OCI-LY1 (cell line): ENCODE data around the gene PRAC1.

Source experiments
- H2AFZ ChIP-seq: fragments of 200-600 bp; sonication (generic), shearing (Covaris generic); 2 replicates; pipeline ENCODE4 v1.6.0; 2014; ENCODE audit warnings: antibody characterized with exemption, mild to moderate bottlenecking, low read length
- H3F3A ChIP-seq: fragments of 200-600 bp; sonication (generic), shearing (Covaris generic); 2 replicates; pipeline ENCODE4 v1.6.0; 2014; ENCODE audit warnings: mild to moderate bottlenecking, antibody characterized with exemption, low read length, moderate library complexity; ENCODE audit not compliant: insufficient read depth
- H3K27ac ChIP-seq: fragments of 200-600 bp; sonication (generic); 2 replicates; pipeline ENCODE4 v1.5.1; 2014; ENCODE audit warnings: low read length, mixed run types, mild to moderate bottlenecking, low read depth; ENCODE audit not compliant: poor library complexity, severe bottlenecking
- H3K27me3 ChIP-seq: fragments of 200-600 bp; sonication (generic); 2 replicates; pipeline ENCODE4 v1.6.0; 2014; ENCODE audit warnings: antibody characterized with exemption, mild to moderate bottlenecking, low read length, moderate library complexity; ENCODE audit not compliant: insufficient read depth
- H3K36me3 ChIP-seq: fragments of 200-600 bp; sonication (generic); 2 replicates; pipeline ENCODE4 v1.6.1; 2014; ENCODE audit warnings: mild to moderate bottlenecking, antibody characterized with exemption, low read length, moderate library complexity, mixed read lengths; ENCODE audit not compliant: insufficient read depth
- H3K4me1 ChIP-seq: fragments of 200-600 bp; sonication (generic); 2 replicates; pipeline ENCODE4 v1.5.1; 2014; ENCODE audit warnings: mild to moderate bottlenecking, low read length, moderate library complexity; ENCODE audit not compliant: insufficient read depth, severe bottlenecking
- H3K4me2 ChIP-seq: fragments of 200-600 bp; sonication (generic), shearing (Covaris generic); 2 replicates; pipeline ENCODE4 v1.6.1; 2014; ENCODE audit warnings: low read length
- H3K4me3 ChIP-seq: fragments of 200-600 bp; sonication (generic); 2 replicates; pipeline ENCODE4 v1.5.1; 2014; ENCODE audit warnings: low read length, low read depth, mild to moderate bottlenecking, mixed read lengths; ENCODE audit not compliant: poor library complexity, severe bottlenecking
- H3K79me2 ChIP-seq: fragments of 200-600 bp; shearing (Covaris generic); 2 replicates; pipeline ENCODE4 v1.6.1; 2016; ENCODE audit warnings: mixed run types, low read length, mixed read lengths; ENCODE audit not compliant: insufficient read depth
- H3K9ac ChIP-seq: fragments of 200-600 bp; sonication (generic), shearing (Covaris generic); 2 replicates; pipeline ENCODE4 v1.6.1; 2014; ENCODE audit warnings: mild to moderate bottlenecking, low read length, mixed read lengths
- H3K9me2 ChIP-seq: fragments of 200-600 bp; sonication (generic), shearing (Covaris generic); 2 replicates; pipeline ENCODE4 v1.6.1; 2014; ENCODE audit warnings: low read depth, mild to moderate bottlenecking, low read length, mixed read lengths
- H3K9me3 ChIP-seq: fragments of 200-600 bp; shearing (Covaris generic); 2 replicates; pipeline ENCODE4 v1.6.1; 2014; ENCODE audit warnings: low read length, mixed read lengths
- H4K20me1 ChIP-seq: fragments of 200-600 bp; sonication (generic), shearing (Covaris generic); 2 replicates; pipeline ENCODE4 v1.6.0; 2016; ENCODE audit warnings: mild to moderate bottlenecking, low read length; ENCODE audit not compliant: insufficient read depth
- CTCF ChIP-seq: fragments of 200-600 bp; sonication (generic), shearing (Covaris generic); IDR thresholded peaks from 2 replicates; pipeline ENCODE4 v1.5.1; 2017; ENCODE audit warnings: mild to moderate bottlenecking, antibody characterized with exemption, low read length, moderate library complexity, mixed read lengths
- EZH2 ChIP-seq: fragments of 200-600 bp; sonication (generic), shearing (Covaris generic); IDR thresholded peaks from 2 replicates; pipeline ENCODE4 v1.8.0; 2017; ENCODE audit warnings: borderline replicate concordance, mixed run types, mild to moderate bottlenecking, antibody characterized with exemption, low read length, moderate library complexity, mixed read lengths

The PRAC1 gene

GRCh38 chr17:48759288-48759687 lies 37.0 kb upstream of the PRAC1 start:
- Histone ChIP-seq H3K27me3 (no peaks in the 10 kb centered on the region), H3K9me2 (no peaks in the 10 kb centered on the region), H3K9me3 (no peaks in the 10 kb centered on the region), H3K79me2 (no peaks in the 10 kb centered on the region), H3K4me2 (no peak overlapping the region), H3F3A (no peaks in the 10 kb centered on the region), H3K27ac (no peak overlapping the region), H3K4me1 (no peaks in the 10 kb centered on the region), H2AFZ (no peak overlapping the region), H4K20me1 (no peaks in the 10 kb centered on the region; the same call in 1 of the 2 replicates), H3K36me3 (no peaks in the 10 kb centered on the region), H3K9ac (no peak overlapping the region), H3K4me3 (no peak overlapping the region)
- TF ChIP-seq CTCF = no peak
- TF ChIP-seq EZH2 = no peak

- no peak overlapping the region for H3K4me2 ChIP-seq
- no peak overlapping the region for H3K9ac ChIP-seq
- H3K27me3 ChIP-seq = no peaks in the 10 kb centered on the region
- no peaks in the 10 kb centered on the region for H3K9me2 ChIP-seq
- no peak overlapping the region for H3K27ac ChIP-seq
- no peak overlapping the region for H3K4me3 ChIP-seq
- no peaks in the 10 kb centered on the region for H3K36me3 ChIP-seq
- H3F3A ChIP-seq = no peaks in the 10 kb centered on the region
- no peak overlapping the region for H2AFZ ChIP-seq
- TF ChIP-seq EZH2 (no peak), CTCF (no peak)
- no peaks in the 10 kb centered on the region for H3K4me1 ChIP-seq
- no peaks in the 10 kb centered on the region; the same call in 1 of the 2 replicates for H4K20me1 ChIP-seq
- H3K79me2 ChIP-seq = no peaks in the 10 kb centered on the region
- H3K9me3 ChIP-seq = no peaks in the 10 kb centered on the region
Measured at GRCh38 chr17:48757524-48757961, 35.2 kb upstream of the PRAC1 start.

GRCh38 chr17:48756830-48757251 lies 34.5 kb upstream of the PRAC1 start:
- no peaks in the 10 kb centered on the region for H3K9me3 ChIP-seq
- H3F3A ChIP-seq = no peaks in the 10 kb centered on the region
- H3K27ac ChIP-seq = no peak overlapping the region
- H3K4me1 ChIP-seq = no peaks in the 10 kb centered on the region
- H3K4me2 ChIP-seq = no peak overlapping the region
- H3K9me2 ChIP-seq = no peaks in the 10 kb centered on the region
- no peaks in the 10 kb centered on the region for H3K36me3 ChIP-seq
- TF ChIP-seq CTCF = no peak
- no peak for TF ChIP-seq EZH2
- no peaks in the 10 kb centered on the region; the same call in 1 of the 2 replicates for H4K20me1 ChIP-seq
- no peak overlapping the region for H2AFZ ChIP-seq
- no peak overlapping the region for H3K4me3 ChIP-seq
- no peak overlapping the region for H3K9ac ChIP-seq
- H3K79me2 ChIP-seq = no peaks in the 10 kb centered on the region
- no peaks in the 10 kb centered on the region; the same call in 1 of the 2 replicates for H3K27me3 ChIP-seq
